NCI-H345 treated with DMSO at 0.1 percent for 48 hours (cell line): ENCODE measurements around the gene HOXC12.

Experiments used
- DNase-seq: peaks from one replicate; lab custom pipeline; 2025; ENCODE audit not compliant: unreplicated experiment; lab: John Stamatoyannopoulos, UW

HOXC12 gene

GRCh38 chr12:53940443-53941014 is 14.2 kb upstream of the HOXC12 start:
- no peak for DNase-seq

GRCh38 chr12:53941187-53941586 is 13.5 kb upstream of the HOXC12 start:
- no peak for DNase-seq

GRCh38 chr12:53941750-53942149 is 13.0 kb upstream of the HOXC12 start:
- DNase-seq: no peak

GRCh38 chr12:53942467-53942997 is 12.2 kb upstream of the HOXC12 start:
- no peak for DNase-seq

- DNase-seq: no peak
These were observed 10.5 kb upstream of the HOXC12 start for GRCh38 chr12:53944209-53944608.

- DNase-seq: no peak
These were observed 9.5 kb upstream of the HOXC12 start for GRCh38 chr12:53944907-53945847.

GRCh38 chr12:53947743-53948142 is 7.0 kb upstream of the HOXC12 start:
- DNase-seq: no peak

- DNase-seq: no peak
These were observed 5.8 kb upstream of the HOXC12 start for GRCh38 chr12:53948650-53949593.

- no peak for DNase-seq
These were observed 4.9 kb upstream of the HOXC12 start for GRCh38 chr12:53949631-53950436.

GRCh38 chr12:53950437-53950773 is 4.3 kb upstream of the HOXC12 start:
- DNase-seq: no peak

- DNase-seq: no peak
These were observed 3.7 kb upstream of the HOXC12 start for GRCh38 chr12:53950789-53951576.

GRCh38 chr12:53951577-53952334 is 2.9 kb upstream of the HOXC12 start:
- DNase-seq: no peak

- DNase-seq: no peak
These were observed 2.4 kb upstream of the HOXC12 start for GRCh38 chr12:53952335-53952694.

- DNase-seq: no peak
These were observed 1.6 kb upstream of the HOXC12 start for GRCh38 chr12:53952871-53953734.

GRCh38 chr12:53953831-53954693 is 641 bp upstream of the HOXC12 start:
- DNase-seq: no peak

- DNase-seq: no peak
These were observed 503 bp downstream of the HOXC12 start for GRCh38 chr12:53955036-53955775.
